22Rv1 (cell line): Measurements from ENCODE around the gene TAF1.
"Not testable (repeated sequence)": the region's sequence is repeated elsewhere in the genome, so short reads cannot be mapped to it uniquely, and the experiment has no call there.

Experiments used
- ZFX ChIP-seq: fragments of 450-650 bp; IDR thresholded peaks from 2 replicates; pipeline ENCODE4 v1.6.1; 2017; ENCODE audit warnings: antibody characterized with exemption, borderline replicate concordance
- TF ChIP-seq, protein P1 (sequence below): fragments of 450-650 bp; IDR thresholded peaks from 2 replicates; pipeline ENCODE4 v1.5.1; 2017; ENCODE audit warnings: mild to moderate bottlenecking

DNA sequence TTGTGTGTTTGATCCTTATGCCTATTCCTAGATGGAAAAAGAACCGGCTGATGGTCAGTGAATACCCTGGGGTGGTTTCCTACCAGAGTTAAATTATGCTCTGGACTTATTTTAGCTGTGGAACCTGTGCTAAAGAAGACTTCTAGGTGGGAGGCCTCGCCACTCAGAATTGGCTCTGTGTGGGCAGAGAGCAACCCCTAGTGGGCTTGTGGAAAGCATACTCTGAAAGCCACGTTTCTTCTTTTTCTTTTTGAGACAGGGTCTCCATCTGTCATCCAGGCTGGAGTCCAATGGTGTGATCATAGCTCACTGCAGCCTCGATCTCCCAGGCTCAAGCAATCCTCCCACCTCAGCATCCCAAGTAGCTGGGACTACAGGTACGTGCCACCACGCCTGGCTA, 16.3 kb upstream of the TAF1 start:
- TF ChIP-seq, protein P1, sequence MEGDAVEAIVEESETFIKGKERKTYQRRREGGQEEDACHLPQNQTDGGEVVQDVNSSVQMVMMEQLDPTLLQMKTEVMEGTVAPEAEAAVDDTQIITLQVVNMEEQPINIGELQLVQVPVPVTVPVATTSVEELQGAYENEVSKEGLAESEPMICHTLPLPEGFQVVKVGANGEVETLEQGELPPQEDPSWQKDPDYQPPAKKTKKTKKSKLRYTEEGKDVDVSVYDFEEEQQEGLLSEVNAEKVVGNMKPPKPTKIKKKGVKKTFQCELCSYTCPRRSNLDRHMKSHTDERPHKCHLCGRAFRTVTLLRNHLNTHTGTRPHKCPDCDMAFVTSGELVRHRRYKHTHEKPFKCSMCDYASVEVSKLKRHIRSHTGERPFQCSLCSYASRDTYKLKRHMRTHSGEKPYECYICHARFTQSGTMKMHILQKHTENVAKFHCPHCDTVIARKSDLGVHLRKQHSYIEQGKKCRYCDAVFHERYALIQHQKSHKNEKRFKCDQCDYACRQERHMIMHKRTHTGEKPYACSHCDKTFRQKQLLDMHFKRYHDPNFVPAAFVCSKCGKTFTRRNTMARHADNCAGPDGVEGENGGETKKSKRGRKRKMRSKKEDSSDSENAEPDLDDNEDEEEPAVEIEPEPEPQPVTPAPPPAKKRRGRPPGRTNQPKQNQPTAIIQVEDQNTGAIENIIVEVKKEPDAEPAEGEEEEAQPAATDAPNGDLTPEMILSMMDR: not testable (repeated sequence)
- not testable (repeated sequence) for TF ChIP-seq ZFX
